Stimulated activated CD4-positive, alpha-beta T cell treated with anti-CD3 and anti-CD28 coated beads, TNF-alpha, amount 100 ng/mL, for 48 hours (primary cell): ENCODE measurements around the gene PCSK4.

Experiments
- DNase-seq, 3 donors: peaks; one replicate each; pipeline ENCODE4 v3.0.0-alpha.2; 2020; ENCODE audit warnings: low read depth in 3 of 3

Gene PCSK4

GRCh38 chr19:1438035-1438932, 51.9 kb downstream of the PCSK4 start, which contains the start of gene RPS15:
Gene RPS15 (plus strand): TSS chr19:1438396. CDS start chr19:1438426, 30 bp downstream.
- peak; percentile 92 to 93 (median 92) for DNase-seq

GRCh38 chr19:1437609-1438008, 52.5 kb downstream of the PCSK4 start:
- DNase-seq = no peak

DNA sequence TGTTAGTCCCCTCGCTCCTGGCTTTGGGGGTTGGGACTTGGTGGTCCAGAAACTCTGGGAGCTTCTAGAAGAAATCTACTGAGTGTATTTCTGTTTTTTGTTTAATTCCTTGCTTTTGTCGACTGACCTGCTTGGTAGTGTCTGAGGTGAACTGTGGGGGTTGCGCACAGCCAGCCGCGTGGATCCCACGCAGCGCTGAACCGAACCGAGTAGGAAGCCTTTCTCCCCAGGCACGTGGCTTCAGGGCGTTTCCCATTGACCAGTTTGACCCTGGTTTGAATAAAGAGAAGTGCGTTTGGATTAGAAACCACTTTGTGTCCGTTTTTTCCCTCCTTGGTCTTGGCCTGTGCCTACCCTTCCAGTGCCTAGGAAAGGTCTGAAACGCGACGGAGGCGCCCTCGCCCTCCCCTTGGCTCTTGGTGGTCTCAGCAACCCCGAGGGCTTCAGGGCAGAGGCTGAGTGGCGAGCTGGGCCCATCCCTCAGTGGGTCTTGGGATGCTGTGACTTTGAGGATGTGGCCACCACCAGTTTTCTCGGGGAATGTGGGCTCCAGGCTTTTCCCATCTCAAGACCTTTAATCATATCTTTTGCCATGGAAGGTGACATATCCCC, 54.7 kb downstream of the PCSK4 start:
- no peak for DNase-seq

GRCh38 chr19:1434577-1435060, 55.5 kb downstream of the PCSK4 start:
- DNase-seq = no peak

- DNase-seq = no peak
Observed at GRCh38 chr19:1434040-1434366, 56.1 kb downstream of the PCSK4 start.

DNA sequence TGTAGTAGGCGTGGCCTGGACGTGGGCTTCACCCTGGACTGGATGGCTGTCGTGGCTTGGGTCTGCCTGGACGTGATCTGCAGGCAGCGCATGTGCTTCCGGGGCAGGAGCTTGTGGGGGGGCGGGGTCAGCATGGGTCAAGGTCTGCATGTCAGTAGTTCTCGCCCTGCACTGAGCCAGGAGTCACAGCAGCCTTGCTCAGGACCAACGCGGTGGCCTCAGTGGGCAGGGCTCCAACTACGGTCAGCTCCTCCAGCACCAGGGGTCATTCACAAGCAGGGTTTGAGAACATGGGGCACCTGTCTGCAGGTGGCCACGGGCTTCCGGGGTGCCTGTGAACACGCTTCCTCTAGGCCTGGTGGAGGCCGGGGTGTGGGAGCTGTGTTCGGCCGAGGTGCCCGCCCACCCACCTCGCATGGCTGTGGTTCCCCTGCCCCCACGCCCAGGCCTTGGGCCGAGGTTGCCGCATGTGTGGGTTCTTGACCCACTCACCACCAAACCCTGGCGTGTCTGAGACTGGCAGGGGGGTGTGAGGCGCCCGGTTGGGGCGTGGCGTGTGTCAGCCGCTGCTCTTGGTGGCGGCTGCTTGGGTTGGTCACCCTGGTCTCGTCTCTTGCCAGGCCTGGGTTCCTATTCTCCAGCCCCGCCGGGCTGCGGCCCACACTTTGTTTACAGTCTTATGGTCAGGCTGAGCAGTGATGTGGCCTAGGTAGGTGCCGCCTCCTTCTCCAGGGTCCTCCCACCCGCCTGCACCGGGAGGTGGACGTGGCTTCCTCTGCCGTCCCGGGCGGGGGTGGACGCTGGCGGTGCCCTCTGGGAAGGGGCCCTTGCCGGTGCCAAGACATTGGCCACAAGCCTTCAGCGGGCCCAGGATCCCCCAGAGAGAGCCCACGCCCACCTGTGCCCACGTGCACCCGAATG, 56.8 kb downstream of the PCSK4 start:
- no peak for DNase-seq

DNA sequence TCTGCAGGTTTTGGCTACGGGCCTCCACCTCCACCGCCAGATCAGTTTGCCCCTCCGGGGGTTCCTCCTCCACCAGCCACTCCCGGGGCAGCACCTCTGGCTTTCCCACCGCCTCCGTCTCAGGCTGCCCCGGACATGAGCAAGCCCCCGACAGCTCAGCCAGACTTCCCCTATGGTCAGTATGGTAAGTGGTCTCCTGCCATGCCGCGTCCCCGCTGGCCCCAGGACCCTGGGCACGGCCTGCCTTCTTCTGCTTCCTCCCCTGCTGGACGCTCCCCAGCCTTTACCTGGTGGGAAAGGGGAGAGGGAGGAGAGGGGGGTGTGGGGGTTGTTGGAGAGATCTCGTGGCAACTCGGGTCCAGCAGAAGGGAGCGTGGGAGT, 57.7 kb downstream of the PCSK4 start:
- DNase-seq = no peak

DNA sequence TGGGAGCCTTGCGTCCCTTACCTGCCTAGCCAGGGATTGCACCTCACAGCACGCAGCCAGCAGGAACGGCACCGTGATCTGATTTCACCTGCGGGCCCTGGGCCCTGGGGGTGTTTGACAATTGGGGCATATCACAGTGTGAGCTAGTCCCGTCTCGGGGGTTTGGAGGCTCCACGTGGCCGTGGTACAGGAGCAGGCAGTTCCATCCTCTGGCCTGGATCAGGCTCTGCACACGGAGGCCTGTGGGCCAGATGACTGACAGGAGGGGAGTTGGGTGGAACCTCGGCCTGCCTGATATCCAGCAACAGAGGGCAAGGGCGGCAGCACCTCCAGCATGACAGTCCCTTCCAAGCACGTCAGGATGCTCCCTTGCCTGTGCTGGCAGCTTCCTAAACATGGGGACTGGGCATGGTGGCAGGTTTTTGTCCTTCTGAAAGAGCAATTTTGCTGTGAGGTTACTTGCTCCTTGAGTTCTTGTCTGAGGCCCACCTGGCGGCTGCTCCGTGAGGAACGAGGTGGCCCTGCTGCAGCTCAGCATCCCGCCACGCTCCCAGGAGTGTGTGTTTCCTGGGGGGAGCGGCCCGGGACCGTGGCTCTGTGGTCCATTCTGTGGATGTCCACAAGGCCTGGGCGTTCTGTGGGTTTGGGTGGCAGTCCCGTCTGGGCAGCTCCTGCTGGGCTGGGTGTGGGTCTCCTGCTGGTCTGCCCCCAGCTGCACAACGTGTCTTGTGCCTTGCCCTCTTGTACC, 58.2 kb downstream of the PCSK4 start:
- no peak for DNase-seq
